Hepatocyte (in vitro differentiated cells): Measurements from ENCODE around the gene EPS8L3. TPM values are rescaled to one million over a fixed set of nuclear protein-coding genes. Genes with fewer than 3 reads are reported as not detected.

Source experiments
- DNase-seq: peaks from one replicate; pipeline ENCODE4 v3.0.0-alpha.2; 2016; ENCODE audit warnings: low spot score
- H2AFZ ChIP-seq: fragments of 200-600 bp; sonication (generic); 2 replicates; pipeline ENCODE4 v1.6.0; 2016; ENCODE audit warnings: antibody characterized with exemption, mild to moderate bottlenecking
- H3K27ac ChIP-seq: fragments of 200-600 bp; sonication (generic); 2 replicates; pipeline ENCODE4 v1.5.1; 2016; ENCODE audit warnings: mild to moderate bottlenecking
- H3K27me3 ChIP-seq: fragments of 200-600 bp; sonication (generic); 2 replicates; pipeline ENCODE4 v1.6.1; 2016
- H3K36me3 ChIP-seq: fragments of 200-600 bp; sonication (generic); replicated peaks from 2 replicates; pipeline ENCODE4 v1.5.1; 2016; ENCODE audit warnings: low read depth; ENCODE audit not compliant: insufficient read depth
- H3K4me1 ChIP-seq: fragments of 200-600 bp; sonication (generic); 2 replicates; pipeline ENCODE4 v1.5.1; 2016; ENCODE audit warnings: mild to moderate bottlenecking, moderate library complexity; ENCODE audit not compliant: insufficient read depth
- H3K4me2 ChIP-seq: fragments of 200-600 bp; sonication (generic); 2 replicates; pipeline ENCODE4 v1.6.0; 2016
- H3K4me3 ChIP-seq: fragments of 200-600 bp; sonication (generic); 2 replicates; pipeline ENCODE4 v1.5.1; 2016; ENCODE audit warnings: mild to moderate bottlenecking
- H3K79me2 ChIP-seq: fragments of 200-600 bp; sonication (generic); 2 replicates; pipeline ENCODE4 v1.6.0; 2017; ENCODE audit warnings: mild to moderate bottlenecking
- H3K9me2 ChIP-seq: fragments of 200-600 bp; sonication (generic); replicated peaks from 2 replicates; pipeline ENCODE4 v1.6.0; 2017; ENCODE audit warnings: mild to moderate bottlenecking; ENCODE audit not compliant: insufficient read depth
- H3K9me3 ChIP-seq: fragments of 200-600 bp; sonication (generic); 2 replicates; pipeline ENCODE4 v1.5.1; 2016; ENCODE audit warnings: low read depth, mild to moderate bottlenecking
- H4K20me1 ChIP-seq: fragments of 200-600 bp; sonication (generic); 2 replicates; pipeline ENCODE4 v1.6.0; 2016; ENCODE audit warnings: mild to moderate bottlenecking; ENCODE audit not compliant: insufficient read depth, poor library complexity, severe bottlenecking
- EZH2 ChIP-seq: fragments of 200-600 bp; sonication (generic); IDR thresholded peaks from 2 replicates; pipeline ENCODE4 v1.6.1; 2016; ENCODE audit warnings: antibody characterized with exemption, mild to moderate bottlenecking, borderline replicate concordance
- EZH2phosphoT487 ChIP-seq: fragments of 200-600 bp; sonication (generic); IDR thresholded peaks from one replicate; pipeline ENCODE4 v1.6.1; 2018; ENCODE audit warnings: antibody characterized with exemption, mild to moderate bottlenecking, low read depth, moderate library complexity; ENCODE audit not compliant: unreplicated experiment, severe bottlenecking
- WGBS: methylation state at CpG from one replicate; pipeline ENCODE4 v1.1.6; 2016; ENCODE audit warnings: low lambda C conversion rate; ENCODE audit errors: missing lambda C conversion rate; 5-methylcytosine and 5-hydroxymethylcytosine counted together
- polyA plus RNA-seq: library from polyadenylated mRNA; unstranded; fragments of >200 nt; fragmentation: Nextera tagmentation; extraction: Ambion mirVana; gene quantifications from 2 replicates; pipeline ENCODE4 v1.2.1, GENCODE V29; 2016
- total RNA-seq: library from RNA; depleted of rRNA; stranded (reverse); fragments of >200 nt; gene quantifications from 2 replicates; pipeline ENCODE4 v1.2.3, GENCODE V29; 2014
- TF ChIP-seq, protein P1 (sequence below): fragments of 200-600 bp; sonication (generic); IDR thresholded peaks from 2 replicates; pipeline ENCODE4 v1.5.1; 2016; ENCODE audit warnings: antibody characterized with exemption, mild to moderate bottlenecking; ENCODE audit not compliant: poor library complexity

Gene EPS8L3
- total and polyA plus RNA-seq, 2 experiments from 2014 or later = 48.1 to 97.3 TPM

DNA sequence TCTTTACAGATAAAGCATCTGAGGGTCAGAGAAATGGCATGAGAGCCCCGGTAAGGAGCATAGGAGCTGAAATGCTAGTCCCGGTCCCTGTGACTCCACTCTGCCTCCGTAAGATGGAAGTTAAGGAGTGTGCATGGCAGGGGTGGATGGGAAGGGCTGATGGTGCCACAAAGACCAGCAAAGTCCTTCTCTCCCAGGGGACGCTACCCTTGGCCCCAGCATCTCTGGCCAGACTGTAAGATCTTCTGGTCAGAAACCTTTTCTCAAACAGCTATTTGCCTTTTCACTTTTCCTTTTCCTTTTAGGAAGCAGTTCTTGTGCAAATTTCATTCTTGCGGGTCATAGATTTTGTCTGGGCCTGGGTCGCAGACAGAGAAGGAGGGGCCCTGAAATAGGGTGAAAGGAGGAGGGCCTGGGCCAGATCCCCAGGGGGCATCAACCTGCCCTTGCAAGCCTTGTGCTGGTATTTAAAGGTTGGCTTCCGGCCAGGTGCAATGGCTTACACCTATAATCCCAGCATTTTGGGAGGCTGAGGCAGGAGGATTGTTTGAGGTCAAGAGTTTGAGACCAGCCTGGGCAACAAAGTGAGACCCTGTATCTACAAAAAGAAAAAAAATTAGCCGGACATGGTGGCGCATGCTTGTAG, 14.4 kb upstream of the EPS8L3 start:
- H3K9me3 ChIP-seq = no peaks in the 10 kb centered on the region
- no peak overlapping the region for H3K27ac ChIP-seq
- H4K20me1 ChIP-seq = no peaks in the 10 kb centered on the region
- peaks cover 6% of the 10 kb centered on the region for H3K4me1 ChIP-seq
- H3K4me3 ChIP-seq = no peak overlapping the region
- no peaks in the 10 kb centered on the region for H3K36me3 ChIP-seq
- no peak overlapping the region for H3K4me2 ChIP-seq
- TF ChIP-seq EZH2phosphoT487 = no peak
- TF ChIP-seq EZH2 = no peak
- TF ChIP-seq, protein P1, sequence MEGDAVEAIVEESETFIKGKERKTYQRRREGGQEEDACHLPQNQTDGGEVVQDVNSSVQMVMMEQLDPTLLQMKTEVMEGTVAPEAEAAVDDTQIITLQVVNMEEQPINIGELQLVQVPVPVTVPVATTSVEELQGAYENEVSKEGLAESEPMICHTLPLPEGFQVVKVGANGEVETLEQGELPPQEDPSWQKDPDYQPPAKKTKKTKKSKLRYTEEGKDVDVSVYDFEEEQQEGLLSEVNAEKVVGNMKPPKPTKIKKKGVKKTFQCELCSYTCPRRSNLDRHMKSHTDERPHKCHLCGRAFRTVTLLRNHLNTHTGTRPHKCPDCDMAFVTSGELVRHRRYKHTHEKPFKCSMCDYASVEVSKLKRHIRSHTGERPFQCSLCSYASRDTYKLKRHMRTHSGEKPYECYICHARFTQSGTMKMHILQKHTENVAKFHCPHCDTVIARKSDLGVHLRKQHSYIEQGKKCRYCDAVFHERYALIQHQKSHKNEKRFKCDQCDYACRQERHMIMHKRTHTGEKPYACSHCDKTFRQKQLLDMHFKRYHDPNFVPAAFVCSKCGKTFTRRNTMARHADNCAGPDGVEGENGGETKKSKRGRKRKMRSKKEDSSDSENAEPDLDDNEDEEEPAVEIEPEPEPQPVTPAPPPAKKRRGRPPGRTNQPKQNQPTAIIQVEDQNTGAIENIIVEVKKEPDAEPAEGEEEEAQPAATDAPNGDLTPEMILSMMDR = no peak
- no peaks in the 10 kb centered on the region for H3K9me2 ChIP-seq
- 94% methylated on average over 9 of the region's 9 CpGs for WGBS
- H3K27me3 ChIP-seq = no peaks in the 10 kb centered on the region
- no peak for DNase-seq
- no peak overlapping the region for H2AFZ ChIP-seq
- H3K79me2 ChIP-seq = no peaks in the 10 kb centered on the region

DNA sequence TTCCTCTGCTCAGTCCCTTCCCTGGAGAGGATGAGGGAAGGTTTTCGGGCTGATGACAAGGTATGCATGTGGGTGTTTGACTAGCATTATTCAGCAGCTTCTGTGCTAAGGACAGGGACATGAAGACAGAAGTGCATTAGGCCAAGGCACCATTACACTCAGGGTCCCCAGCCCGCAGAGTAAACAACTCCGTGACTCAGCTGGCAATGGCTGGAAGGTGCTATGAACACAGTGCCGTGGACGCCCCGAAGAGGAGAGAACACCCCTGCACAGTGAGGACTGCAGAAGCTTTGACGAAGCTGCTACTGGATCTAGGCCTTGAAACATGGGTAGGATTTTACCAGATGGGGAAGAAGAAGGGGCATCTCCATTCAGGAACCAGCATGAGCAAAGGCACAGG, 13.7 kb upstream of the EPS8L3 start:
- 84% methylated on average over 7 of the region's 7 CpGs for WGBS
- Histone ChIP-seq H3K27me3 (no peaks in the 10 kb centered on the region), H3K4me1 (no peaks in the 10 kb centered on the region), H2AFZ (no peak overlapping the region), H3K79me2 (no peaks in the 10 kb centered on the region), H3K9me2 (no peaks in the 10 kb centered on the region), H3K4me3 (no peak overlapping the region), H3K36me3 (no peaks in the 10 kb centered on the region), H3K9me3 (no peaks in the 10 kb centered on the region), H4K20me1 (no peaks in the 10 kb centered on the region), H3K27ac (no peak overlapping the region), H3K4me2 (no peak overlapping the region)
- no peak for DNase-seq
- TF ChIP-seq EZH2phosphoT487 (no peak), EZH2 (no peak)
- TF ChIP-seq, protein P1 = no peak

DNA sequence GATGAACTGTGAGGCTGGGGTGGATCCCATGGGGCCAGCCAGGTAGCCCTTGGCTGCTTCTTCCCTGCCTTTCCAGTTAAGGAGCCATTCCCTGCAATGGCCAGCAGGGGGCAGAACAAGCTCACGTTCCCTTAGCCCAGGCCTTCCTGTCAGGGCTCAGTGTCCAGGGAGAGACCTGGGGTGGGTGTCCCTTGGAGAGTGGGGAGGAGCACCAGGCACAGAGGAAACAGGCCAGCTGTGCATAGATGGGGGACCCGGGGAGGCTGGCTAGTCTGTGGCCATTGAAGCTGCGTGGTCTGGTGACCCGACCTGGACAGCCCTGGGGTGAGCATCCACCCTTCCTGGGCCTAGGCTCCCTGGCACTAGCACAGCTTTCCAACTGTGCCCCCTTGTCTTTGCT, 13.2 kb upstream of the EPS8L3 start:
- H3K9me2 ChIP-seq = no peaks in the 10 kb centered on the region
- H3K27me3 ChIP-seq = no peaks in the 10 kb centered on the region
- peak; percentile 91 for DNase-seq
- TF ChIP-seq, protein P1 = peak; percentile 95
- TF ChIP-seq EZH2 = no peak
- H3K79me2 ChIP-seq = no peaks in the 10 kb centered on the region
- no peaks in the 10 kb centered on the region for H3K36me3 ChIP-seq
- H3K27ac ChIP-seq = no peak overlapping the region
- no peak overlapping the region for H2AFZ ChIP-seq
- no peak overlapping the region for H3K4me3 ChIP-seq
- H3K9me3 ChIP-seq = no peaks in the 10 kb centered on the region
- no peak overlapping the region for H3K4me2 ChIP-seq
- H3K4me1 ChIP-seq = no peaks in the 10 kb centered on the region
- 16% methylated on average over 4 of the region's 4 CpGs for WGBS
- no peaks in the 10 kb centered on the region for H4K20me1 ChIP-seq
